ENCODE measurements around the gene ODAD3.
"Not testable (repeated sequence)": the region's sequence is repeated elsewhere in the genome, so short reads cannot be mapped to it uniquely, and the experiment has no call there.

ODAD3 gene

GRCh38 chr19:11456659-11457058, 21.7 kb upstream of the ODAD3 start:
- Histone ChIP-seq H3K4me3 (ENCODE audit: low read depth, low read length) (no peak overlapping the region), H3K9me3 (ENCODE audit: control insufficient read depth, insufficient read depth, low read length) (no peaks in the 10 kb centered on the region), H3K9ac (ENCODE audit: low read depth, low read length) (no peak overlapping the region), H3K36me3 (ENCODE audit: control insufficient read depth, insufficient read depth, low read length) (no peaks in the 10 kb centered on the region), H3K4me1 (ENCODE audit: control insufficient read depth, insufficient read depth, low read length) (peaks cover 5% of the 10 kb centered on the region), H3K27me3 (ENCODE audit: control insufficient read depth, insufficient read depth, low read length) (no peaks in the 10 kb centered on the region)

GRCh38 chr19:11455233-11455554, 20.3 kb upstream of the ODAD3 start:
- H3K36me3 ChIP-seq (ENCODE audit: control insufficient read depth, insufficient read depth, low read length); H3K9me3 ChIP-seq (ENCODE audit: control insufficient read depth, insufficient read depth, low read length); H3K27me3 ChIP-seq (ENCODE audit: control insufficient read depth, insufficient read depth, low read length); H3K4me3 ChIP-seq (ENCODE audit: low read depth, low read length); H3K4me1 ChIP-seq (ENCODE audit: control insufficient read depth, insufficient read depth, low read length); H3K9ac ChIP-seq (ENCODE audit: low read depth, low read length): not testable (repeated sequence)

GRCh38 chr19:11453468-11454341, 18.8 kb upstream of the ODAD3 start:
- H3K4me3 ChIP-seq (ENCODE audit: low read depth, low read length): no peak overlapping the region
- no peaks in the 10 kb centered on the region for H3K9me3 ChIP-seq (ENCODE audit: control insufficient read depth, insufficient read depth, low read length)
- H3K4me1 ChIP-seq (ENCODE audit: control insufficient read depth, insufficient read depth, low read length): peaks cover 5% of the 10 kb centered on the region
- H3K9ac ChIP-seq (ENCODE audit: low read depth, low read length): no peak overlapping the region
- peaks cover 16% of the 10 kb centered on the region for H3K36me3 ChIP-seq (ENCODE audit: control insufficient read depth, insufficient read depth, low read length)
- no peaks in the 10 kb centered on the region for H3K27me3 ChIP-seq (ENCODE audit: control insufficient read depth, insufficient read depth, low read length)

- Histone ChIP-seq H3K36me3 (ENCODE audit: control insufficient read depth, insufficient read depth, low read length) (peaks cover 25% of the 10 kb centered on the region), H3K9me3 (ENCODE audit: control insufficient read depth, insufficient read depth, low read length) (no peaks in the 10 kb centered on the region), H3K9ac (ENCODE audit: low read depth, low read length) (no peak overlapping the region), H3K4me3 (ENCODE audit: low read depth, low read length) (no peak overlapping the region), H3K27me3 (ENCODE audit: control insufficient read depth, insufficient read depth, low read length) (no peaks in the 10 kb centered on the region), H3K4me1 (ENCODE audit: control insufficient read depth, insufficient read depth, low read length) (peaks cover 5% of the 10 kb centered on the region)
Observed at GRCh38 chr19:11452620-11453310, 17.8 kb upstream of the ODAD3 start.

- H3K9me3 ChIP-seq (ENCODE audit: control insufficient read depth, insufficient read depth, low read length): no peaks in the 10 kb centered on the region
- no peak overlapping the region for H3K9ac ChIP-seq (ENCODE audit: low read depth, low read length)
- H3K36me3 ChIP-seq (ENCODE audit: control insufficient read depth, insufficient read depth, low read length): peaks cover 33% of the 10 kb centered on the region
- no peaks in the 10 kb centered on the region for H3K4me1 ChIP-seq (ENCODE audit: control insufficient read depth, insufficient read depth, low read length)
- H3K27me3 ChIP-seq (ENCODE audit: control insufficient read depth, insufficient read depth, low read length): no peaks in the 10 kb centered on the region
- no peak overlapping the region for H3K4me3 ChIP-seq (ENCODE audit: low read depth, low read length)
Observed at GRCh38 chr19:11451871-11452619, 17.1 kb upstream of the ODAD3 start.

- Histone ChIP-seq H3K27me3 (ENCODE audit: control insufficient read depth, insufficient read depth, low read length) (no peaks in the 10 kb centered on the region), H3K36me3 (ENCODE audit: control insufficient read depth, insufficient read depth, low read length) (peaks cover 38% of the 10 kb centered on the region), H3K4me1 (ENCODE audit: control insufficient read depth, insufficient read depth, low read length) (no peaks in the 10 kb centered on the region), H3K9ac (ENCODE audit: low read depth, low read length) (no peak overlapping the region), H3K9me3 (ENCODE audit: control insufficient read depth, insufficient read depth, low read length) (no peaks in the 10 kb centered on the region), H3K4me3 (ENCODE audit: low read depth, low read length) (no peak overlapping the region)
Observed at GRCh38 chr19:11451327-11451870, 16.5 kb upstream of the ODAD3 start.

- H3K9ac ChIP-seq (ENCODE audit: low read depth, low read length): no peak overlapping the region
- H3K9me3 ChIP-seq (ENCODE audit: control insufficient read depth, insufficient read depth, low read length): no peaks in the 10 kb centered on the region
- no peak overlapping the region for H3K4me3 ChIP-seq (ENCODE audit: low read depth, low read length)
- H3K4me1 ChIP-seq (ENCODE audit: control insufficient read depth, insufficient read depth, low read length): no peaks in the 10 kb centered on the region
- H3K27me3 ChIP-seq (ENCODE audit: control insufficient read depth, insufficient read depth, low read length): no peaks in the 10 kb centered on the region
- H3K36me3 ChIP-seq (ENCODE audit: control insufficient read depth, insufficient read depth, low read length): peaks cover 42% of the 10 kb centered on the region
Observed at GRCh38 chr19:11450570-11451326, 15.8 kb upstream of the ODAD3 start.

- no peak overlapping the region for H3K4me3 ChIP-seq (ENCODE audit: low read depth, low read length)
- H3K9me3 ChIP-seq (ENCODE audit: control insufficient read depth, insufficient read depth, low read length): no peaks in the 10 kb centered on the region
- H3K36me3 ChIP-seq (ENCODE audit: control insufficient read depth, insufficient read depth, low read length): peaks cover 58% of the 10 kb centered on the region
- no peaks in the 10 kb centered on the region for H3K27me3 ChIP-seq (ENCODE audit: control insufficient read depth, insufficient read depth, low read length)
- no peaks in the 10 kb centered on the region for H3K4me1 ChIP-seq (ENCODE audit: control insufficient read depth, insufficient read depth, low read length)
- H3K9ac ChIP-seq (ENCODE audit: low read depth, low read length): no peak overlapping the region
Observed at GRCh38 chr19:11448923-11449554, 14.1 kb upstream of the ODAD3 start.

- no peaks in the 10 kb centered on the region for H3K27me3 ChIP-seq (ENCODE audit: control insufficient read depth, insufficient read depth, low read length)
- H3K4me1 ChIP-seq (ENCODE audit: control insufficient read depth, insufficient read depth, low read length): no peaks in the 10 kb centered on the region
- no peak overlapping the region for H3K9ac ChIP-seq (ENCODE audit: low read depth, low read length)
- no peak overlapping the region for H3K4me3 ChIP-seq (ENCODE audit: low read depth, low read length)
- no peaks in the 10 kb centered on the region for H3K9me3 ChIP-seq (ENCODE audit: control insufficient read depth, insufficient read depth, low read length)
- H3K36me3 ChIP-seq (ENCODE audit: control insufficient read depth, insufficient read depth, low read length): peaks cover 59% of the 10 kb centered on the region
Observed at GRCh38 chr19:11448410-11448809, 13.5 kb upstream of the ODAD3 start.

GRCh38 chr19:11447347-11448262, 12.7 kb upstream of the ODAD3 start:
- Histone ChIP-seq H3K4me1 (ENCODE audit: control insufficient read depth, insufficient read depth, low read length) (no peaks in the 10 kb centered on the region), H3K9me3 (ENCODE audit: control insufficient read depth, insufficient read depth, low read length) (no peaks in the 10 kb centered on the region), H3K9ac (ENCODE audit: low read depth, low read length) (no peak overlapping the region), H3K36me3 (ENCODE audit: control insufficient read depth, insufficient read depth, low read length) (peaks cover 61% of the 10 kb centered on the region), H3K4me3 (ENCODE audit: low read depth, low read length) (no peak overlapping the region), H3K27me3 (ENCODE audit: control insufficient read depth, insufficient read depth, low read length) (no peaks in the 10 kb centered on the region)

Data from iPS-15b (cell line).